Activated CD4-positive, alpha-beta memory T cell treated with anti-CD3 and anti-CD28 coated beads, Interleukin-2, amount 10 ng/mL, durations not matched to agents 7 days and 5 days (primary cell): ENCODE results near the gene ZIC4. TPM values are rescaled to one million over a fixed set of nuclear protein-coding genes. Genes with fewer than 3 reads are reported as not detected.

ENCODE experiments used
- CTCF ChIA-PET: fragments of 350-600 bp; sonication (Branson Sonifier 250); formaldehyde crosslinking; loops from one replicate; lab custom pipeline; 2021; ENCODE audit warnings: antibody characterized with exemption, inconsistent platforms; lab: Charles Lee
- POLR2A ChIA-PET: fragments of 350-600 bp; sonication (Branson Sonifier 250); formaldehyde crosslinking; loops from one replicate; lab custom pipeline; 2021; ENCODE audit warnings: antibody characterized with exemption; lab: Charles Lee
- DNase-seq: peaks from one replicate; pipeline ENCODE4 v3.0.0-alpha.2; 2020
- H3K27ac Mint-ChIP-seq: one replicate; pipeline ENCODE4 v1.8.0; 2021; ENCODE audit warnings: mild to moderate bottlenecking, mixed read lengths
- H3K27me3 Mint-ChIP-seq: one replicate; pipeline ENCODE4 v1.8.0; 2021; ENCODE audit warnings: mixed read lengths
- H3K36me3 Mint-ChIP-seq: one replicate; pipeline ENCODE4 v1.8.0; 2021; ENCODE audit warnings: low read depth, mixed read lengths
- H3K4me1 Mint-ChIP-seq: one replicate; pipeline ENCODE4 v1.8.0; 2021; ENCODE audit warnings: mixed read lengths
- H3K4me3 Mint-ChIP-seq: one replicate; pipeline ENCODE4 v1.8.0; 2021; ENCODE audit warnings: mild to moderate bottlenecking, mixed read lengths
- H3K9me3 Mint-ChIP-seq: one replicate; pipeline ENCODE4 v1.8.0; 2021; ENCODE audit warnings: mixed read lengths
- total RNA-seq, 2 experiments: library from RNA; stranded (reverse); gene quantifications; one replicate each; pipeline ENCODE4 v1.2.3, GENCODE V29; 2021

The ZIC4 gene
- total RNA-seq, 2 experiments from 2014 or later: not detected

DNA sequence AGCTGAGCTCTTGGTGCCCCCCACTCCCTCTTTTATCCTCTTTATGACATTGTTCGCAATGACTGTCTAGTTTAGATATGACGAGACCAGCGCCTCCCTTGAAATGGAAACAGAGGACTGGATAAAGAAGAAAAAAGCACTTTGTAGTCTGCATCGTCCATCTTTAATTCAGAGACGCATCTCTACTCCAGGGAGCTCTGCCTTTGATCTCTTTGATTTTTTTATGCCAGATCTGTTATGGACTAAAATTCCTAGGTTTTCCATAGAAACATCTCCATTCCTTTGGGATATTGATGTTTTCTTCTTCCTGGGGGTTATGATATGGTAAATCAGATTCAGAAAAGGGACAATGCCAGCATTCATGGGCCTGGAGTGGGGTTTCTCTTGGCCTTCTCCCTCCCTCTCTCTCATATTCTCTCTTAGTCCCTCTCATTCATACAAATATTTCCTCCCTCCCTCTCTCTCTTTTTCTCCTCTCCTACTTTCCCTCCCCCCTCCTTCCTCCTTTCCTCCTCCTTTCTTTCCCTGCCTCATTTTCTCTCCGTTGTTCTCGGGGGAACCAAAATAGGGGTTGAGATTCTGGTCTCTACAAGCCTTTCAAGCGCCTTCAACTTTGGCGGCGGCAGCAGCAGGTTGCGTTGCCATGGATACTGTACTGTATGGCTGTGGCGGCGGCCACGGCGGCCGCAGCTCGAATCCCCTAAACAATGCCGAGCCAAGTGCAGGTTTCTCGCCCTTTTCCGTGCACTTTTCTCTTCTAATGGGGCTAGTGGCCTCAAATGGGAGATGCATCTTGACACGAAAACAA, 45.5 kb downstream of the ZIC4 start:
- Mint-ChIP-seq H3K27me3 (peaks cover 50% of the 10 kb centered on the region), H3K4me3 (no peak overlapping the region)

GRCh38 chr3:147360051-147360439, 46.3 kb downstream of the ZIC4 start:
- Mint-ChIP-seq H3K4me3 (no peak overlapping the region), H3K4me1 (no peaks in the 10 kb centered on the region), H3K27ac (no peak overlapping the region), H3K9me3 (no peaks in the 10 kb centered on the region), H3K36me3 (peaks cover 2% of the 10 kb centered on the region), H3K27me3 (peaks cover 56% of the 10 kb centered on the region)
- ChIA-PET POLR2A (no interaction called here), CTCF (interaction anchor here (0.5 kb wide), 1 partner anchor 73 kb away, joined by 3 read pairs; no protein-coding TSS in a partner anchor)
- DNase-seq: no peak

More for the DNA sequence above, 45.5 kb downstream of the ZIC4 start:
- ChIA-PET POLR2A (no interaction called here), CTCF (interaction anchor here (0.5 to 1.5 kb wide), 3 partner anchors 21 to 72 kb away, joined by 3 read pairs; no protein-coding TSS in a partner anchor)
- H3K27ac Mint-ChIP-seq: no peak overlapping the region
- no peaks in the 10 kb centered on the region for H3K4me1 Mint-ChIP-seq
- no peak for DNase-seq
- H3K9me3 Mint-ChIP-seq: no peaks in the 10 kb centered on the region
- H3K36me3 Mint-ChIP-seq: peaks cover 2% of the 10 kb centered on the region

DNA sequence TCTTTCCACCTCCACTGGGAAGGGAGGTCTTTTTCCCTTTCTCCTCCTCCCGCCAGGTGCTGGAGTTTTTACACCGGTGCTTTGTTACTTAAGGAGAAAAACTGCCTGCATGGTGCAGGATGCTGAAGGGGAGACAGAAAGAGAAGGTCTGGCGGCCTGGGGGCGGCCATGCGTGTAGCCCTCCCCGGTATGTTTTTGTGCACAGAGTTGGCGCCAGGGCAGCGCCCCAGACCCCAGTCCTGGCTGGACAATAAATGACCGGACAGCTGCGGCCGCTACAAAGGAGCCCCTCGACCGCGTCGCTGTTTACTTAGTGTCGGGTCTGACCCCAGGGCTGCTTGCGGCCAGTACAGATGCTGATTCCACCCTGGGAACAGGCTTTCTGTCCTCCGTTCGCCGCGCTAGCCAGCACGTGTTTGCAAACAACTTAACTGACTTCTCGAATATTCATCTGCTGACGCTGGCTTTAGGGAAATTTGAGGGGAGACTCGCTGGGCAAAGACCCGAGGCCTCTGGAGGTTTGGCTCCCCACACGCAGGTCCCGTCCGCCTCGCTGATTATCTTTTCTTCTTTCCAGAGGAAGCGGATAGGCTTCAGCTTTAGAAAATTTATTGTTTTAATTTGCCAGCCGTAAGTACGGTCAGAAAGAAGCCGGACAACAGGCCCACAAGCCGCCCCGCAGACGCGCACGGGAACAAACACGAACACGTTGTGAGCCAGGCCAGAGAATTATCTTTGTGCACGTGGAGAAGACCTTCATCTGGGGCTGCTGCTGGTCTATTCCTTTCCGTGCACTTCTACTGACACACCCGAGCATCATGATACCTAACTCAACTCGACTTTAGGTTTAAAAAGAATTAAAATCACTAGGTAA, 46.9 kb downstream of the ZIC4 start:
- no peak overlapping the region for H3K4me3 Mint-ChIP-seq
- DNase-seq: no peak
- H3K27ac Mint-ChIP-seq: no peak overlapping the region
- no peaks in the 10 kb centered on the region for H3K4me1 Mint-ChIP-seq
- CTCF ChIA-PET: no interaction called here
- H3K27me3 Mint-ChIP-seq: peaks cover 62% of the 10 kb centered on the region
- H3K9me3 Mint-ChIP-seq: no peaks in the 10 kb centered on the region
- POLR2A ChIA-PET: no interaction called here
- peaks cover 2% of the 10 kb centered on the region for H3K36me3 Mint-ChIP-seq

DNA sequence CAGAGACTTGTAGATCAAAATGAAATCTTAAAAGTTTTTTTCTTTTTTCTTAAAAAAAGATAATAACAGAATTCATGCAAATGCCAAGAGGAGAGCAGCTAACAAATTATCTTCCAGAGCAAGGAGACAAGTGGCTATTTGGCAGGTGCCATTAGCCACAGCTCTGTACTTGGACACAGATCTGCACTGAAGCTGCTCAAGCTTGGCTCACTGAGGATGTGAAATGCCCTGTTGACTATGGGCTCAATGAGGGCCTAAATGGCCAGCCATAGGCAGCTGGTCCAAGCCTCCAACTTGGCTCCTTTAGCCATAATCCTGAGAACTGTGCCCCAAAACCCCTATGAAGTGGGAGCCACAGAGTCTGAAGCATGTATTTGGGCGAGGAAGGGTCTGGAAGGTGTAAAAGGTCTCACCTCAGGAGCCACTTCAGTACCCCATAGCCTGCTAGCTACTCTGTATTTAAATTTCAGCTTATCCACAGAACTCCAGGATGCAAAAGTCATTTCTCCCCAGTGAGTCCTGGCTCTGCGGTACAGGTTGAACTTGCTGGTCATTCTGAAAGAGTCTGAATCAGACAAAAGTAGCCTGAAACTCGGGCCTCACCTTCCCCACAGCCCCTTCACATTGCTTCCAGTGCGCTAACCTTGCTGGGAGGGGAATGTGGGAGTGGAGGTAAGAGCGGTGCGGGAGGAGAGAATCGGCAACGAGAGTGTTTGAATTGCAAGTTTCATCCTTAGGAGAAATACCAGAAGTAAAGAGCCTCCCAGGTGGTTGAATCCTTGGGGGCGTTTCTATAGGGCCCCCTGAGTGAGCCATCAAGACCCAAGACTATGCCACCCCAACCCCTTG, 48.0 kb downstream of the ZIC4 start:
- POLR2A ChIA-PET: no interaction called here
- no peak overlapping the region for H3K27ac Mint-ChIP-seq
- peaks cover 70% of the 10 kb centered on the region for H3K27me3 Mint-ChIP-seq
- CTCF ChIA-PET: no interaction called here
- no peak overlapping the region for H3K4me3 Mint-ChIP-seq
- no peaks in the 10 kb centered on the region for H3K4me1 Mint-ChIP-seq
- H3K9me3 Mint-ChIP-seq: no peaks in the 10 kb centered on the region
- H3K36me3 Mint-ChIP-seq: peaks cover 2% of the 10 kb centered on the region
- no peak for DNase-seq

- H3K27me3 Mint-ChIP-seq: peaks cover 70% of the 10 kb centered on the region
- H3K4me3 Mint-ChIP-seq: no peak overlapping the region
- ChIA-PET POLR2A (no interaction called here), CTCF (no interaction called here)
- H3K9me3 Mint-ChIP-seq: no peaks in the 10 kb centered on the region
- H3K36me3 Mint-ChIP-seq: peaks cover 2% of the 10 kb centered on the region
- no peaks in the 10 kb centered on the region for H3K4me1 Mint-ChIP-seq
- H3K27ac Mint-ChIP-seq: no peak overlapping the region
- DNase-seq: no peak
Measured at GRCh38 chr3:147356909-147357900, 49.1 kb downstream of the ZIC4 start.

DNA sequence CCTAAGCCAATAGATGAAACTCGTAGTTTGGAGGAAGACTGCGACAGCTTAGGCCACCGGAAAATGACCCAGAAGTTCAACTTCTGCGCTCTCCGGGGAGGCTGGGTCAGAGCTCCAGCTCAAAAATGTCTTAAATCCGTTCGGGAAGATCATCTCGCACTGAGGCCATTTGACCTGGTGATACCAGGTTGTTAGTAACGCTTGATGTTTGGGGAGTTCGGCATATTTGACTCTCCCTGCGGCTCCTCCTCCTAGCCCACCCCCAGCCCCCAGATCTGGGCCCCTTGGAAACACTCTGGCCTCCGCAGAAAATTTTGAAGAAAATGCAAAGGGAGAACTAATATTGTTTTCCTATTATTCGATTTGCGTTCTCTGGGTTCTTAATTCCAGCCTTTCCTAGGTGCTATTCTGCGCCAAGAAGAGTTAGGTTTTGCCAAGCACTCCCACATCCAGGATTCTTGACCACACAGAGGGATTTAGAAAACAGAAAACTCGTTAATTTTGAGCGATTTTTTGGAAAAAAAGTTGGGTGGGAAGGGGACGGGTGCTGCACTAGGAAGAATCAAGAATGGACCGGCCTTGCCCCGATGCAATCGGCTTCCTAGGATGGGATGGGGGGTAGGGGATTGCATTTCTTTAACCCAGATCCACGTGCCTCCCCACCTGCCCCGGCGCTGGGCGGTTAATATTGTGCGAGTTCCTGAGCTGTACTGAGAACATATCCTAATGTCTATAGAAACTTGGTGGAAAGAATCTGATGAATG, 50.0 kb downstream of the ZIC4 start:
- Mint-ChIP-seq H3K36me3 (peaks cover 2% of the 10 kb centered on the region), H3K4me3 (no peak overlapping the region), H3K9me3 (no peaks in the 10 kb centered on the region), H3K4me1 (no peaks in the 10 kb centered on the region), H3K27ac (no peak overlapping the region), H3K27me3 (peaks cover 65% of the 10 kb centered on the region)
- POLR2A ChIA-PET: no interaction called here
- CTCF ChIA-PET: no interaction called here
- DNase-seq: no peak

DNA sequence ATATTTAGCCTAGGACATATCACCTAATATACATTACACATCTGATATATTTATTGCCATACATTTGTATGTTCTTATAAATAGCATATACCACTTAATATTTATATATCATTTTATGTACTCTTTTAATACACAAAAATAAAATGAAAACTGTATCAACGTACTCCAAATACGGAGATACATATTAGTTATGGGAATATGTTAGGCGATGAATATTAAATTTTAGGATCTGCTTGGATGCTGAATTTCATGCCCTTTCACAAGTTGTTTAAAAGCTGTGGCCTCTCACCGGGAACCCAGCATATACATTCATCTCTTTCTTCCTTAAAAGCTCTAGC, 50.6 kb downstream of the ZIC4 start:
- no peak for DNase-seq
- no peaks in the 10 kb centered on the region for H3K4me1 Mint-ChIP-seq
- ChIA-PET CTCF (no interaction called here), POLR2A (no interaction called here)
- H3K27me3 Mint-ChIP-seq: peaks cover 61% of the 10 kb centered on the region
- no peaks in the 10 kb centered on the region for H3K9me3 Mint-ChIP-seq
- no peaks in the 10 kb centered on the region for H3K36me3 Mint-ChIP-seq
- H3K27ac Mint-ChIP-seq: no peak overlapping the region
- no peak overlapping the region for H3K4me3 Mint-ChIP-seq

DNA sequence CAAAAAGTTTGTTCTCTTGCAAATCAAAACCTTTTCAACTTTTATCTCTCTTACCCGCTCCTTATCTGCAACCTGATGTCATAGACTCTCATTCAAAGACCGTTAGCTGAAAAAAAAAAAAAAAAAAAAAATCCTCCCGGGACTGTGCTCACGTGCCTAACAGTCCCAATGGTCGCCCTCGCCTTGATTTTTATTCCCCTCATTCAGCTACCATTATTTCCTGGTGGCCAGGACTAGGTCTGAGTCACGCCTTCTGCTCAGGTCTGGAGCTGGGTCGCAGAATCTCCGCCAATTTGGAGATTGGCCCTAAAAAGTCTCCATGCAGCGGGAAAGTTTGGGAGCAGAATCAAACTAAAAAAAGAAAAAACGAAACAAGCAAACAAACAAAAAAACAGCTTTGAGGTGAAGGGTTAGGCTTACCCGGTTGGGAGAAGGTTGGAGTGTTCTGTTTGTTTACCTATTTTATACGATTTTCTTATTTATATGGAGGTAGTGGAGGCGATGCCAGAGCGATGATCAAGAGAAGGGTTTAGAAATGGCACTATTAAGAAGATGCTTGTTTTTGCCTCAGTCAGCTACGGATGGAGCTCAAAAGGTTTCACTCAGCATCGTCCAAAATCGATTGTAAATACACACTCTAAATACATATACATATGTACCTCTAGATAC, 51.1 kb downstream of the ZIC4 start:
- peaks cover 56% of the 10 kb centered on the region for H3K27me3 Mint-ChIP-seq
- POLR2A ChIA-PET: no interaction called here
- H3K4me1 Mint-ChIP-seq: no peaks in the 10 kb centered on the region
- no peaks in the 10 kb centered on the region for H3K36me3 Mint-ChIP-seq
- CTCF ChIA-PET: no interaction called here
- no peak overlapping the region for H3K4me3 Mint-ChIP-seq
- no peak overlapping the region for H3K27ac Mint-ChIP-seq
- no peaks in the 10 kb centered on the region for H3K9me3 Mint-ChIP-seq
- no peak for DNase-seq

GRCh38 chr3:147354623-147355022, 51.7 kb downstream of the ZIC4 start:
- H3K4me1 Mint-ChIP-seq: no peaks in the 10 kb centered on the region
- no peak overlapping the region for H3K4me3 Mint-ChIP-seq
- no peak overlapping the region for H3K27ac Mint-ChIP-seq
- H3K27me3 Mint-ChIP-seq: peaks cover 50% of the 10 kb centered on the region
- ChIA-PET CTCF (no interaction called here), POLR2A (no interaction called here)
- H3K9me3 Mint-ChIP-seq: no peaks in the 10 kb centered on the region
- DNase-seq: no peak
- no peaks in the 10 kb centered on the region for H3K36me3 Mint-ChIP-seq

DNA sequence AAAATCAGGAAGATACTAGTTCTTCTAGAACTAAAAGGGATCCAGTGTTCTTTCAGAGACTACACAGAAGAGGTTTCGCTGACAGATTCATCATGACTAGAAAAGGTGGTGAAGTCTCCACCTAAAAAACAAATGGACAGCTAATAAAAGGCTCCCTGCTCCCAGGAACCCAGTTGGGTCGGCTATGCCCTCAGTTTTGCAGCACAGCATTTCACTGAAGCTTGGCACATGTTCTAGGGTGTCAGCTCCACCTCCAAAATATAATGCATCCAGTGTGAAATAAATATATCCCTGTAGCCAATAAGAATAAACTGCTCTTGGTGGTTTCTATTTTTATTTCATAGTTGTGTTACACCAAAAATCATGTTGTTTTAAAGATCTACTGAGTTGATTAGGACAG, 55.0 kb downstream of the ZIC4 start:
- Mint-ChIP-seq H3K9me3 (no peaks in the 10 kb centered on the region), H3K27ac (no peak overlapping the region), H3K36me3 (no peaks in the 10 kb centered on the region), H3K4me3 (no peak overlapping the region), H3K27me3 (peaks cover 24% of the 10 kb centered on the region), H3K4me1 (no peaks in the 10 kb centered on the region)
- CTCF ChIA-PET: no interaction called here
- POLR2A ChIA-PET: no interaction called here
- DNase-seq: no peak

GRCh38 chr3:147348976-147349375, 57.4 kb downstream of the ZIC4 start:
- DNase-seq: no peak
- Mint-ChIP-seq H3K9me3 (no peaks in the 10 kb centered on the region), H3K4me1 (no peaks in the 10 kb centered on the region), H3K4me3 (no peak overlapping the region), H3K27ac (no peak overlapping the region), H3K27me3 (peaks cover 3% of the 10 kb centered on the region), H3K36me3 (no peaks in the 10 kb centered on the region)
- POLR2A ChIA-PET: no interaction called here
- CTCF ChIA-PET: no interaction called here
